Heart left ventricle (tissue), 13 donors: ENCODE data around the gene OR5H1.

Experiments
- CTCF ChIP-seq, 12 donors: fragments of 200-600 bp; sonication (generic) in 4 of 12; IDR thresholded peaks; one replicate each; pipeline versions ENCODE4 v1.5.0 to v1.8.0; 2018 to 2022; ENCODE audit warnings: antibody characterized with exemption in 12 of 12, mild to moderate bottlenecking in 5 of 12
- POLR2A ChIP-seq, 2 donors: fragments of 450-650 bp; IDR thresholded peaks; one replicate each; pipeline ENCODE4 v1.6.1; 2017; ENCODE audit warnings: antibody characterized with exemption in 2 of 2, mild to moderate bottlenecking in 2 of 2, moderate library complexity in 2 of 2
- donor health status: ischemic (EF 13 %, LVEDD 7.1; RV severe dilation, severe dysfunction).
- donor health status: DM: no; HTN: yes; CAD: no.
- donor health status: DM: no; HTN: no; CAD: no.
- donor health status: ischemic (EF 25% LVEDD 6.9; RV normal size, moderate dysfunction).
- donor health status: ischemic (EF 25% LVEDD 5.7; RV mildly dilated, moderate dysfunction).
- donor health status: ischemic (EF 35%, LVEDD 5.7; RV mildly dilated, moderate dysfunction).
- donor health status: nonischemic (EF 11% LVEDD 7.7; RV severe dilation, severe dysfunction).
- donor health status: DM: yes; HTN: yes; CAD: no.
- donor health status: PGD.
- donor health status: ischemic (EF 29% LVEDD 5.4; RV normal size, mild dysfunction).
- donor health status: nonischemic (EF 23%, LVEDD 6.1; RV moderate dilation, normal function).

- TF ChIP-seq CTCF (IDR thresholded peaks at IDR 0.05) (no peak), POLR2A (IDR thresholded peaks at IDR 0.05) (no peak)
These were observed 16.7 kb downstream of the OR5H1 start, which contains the start of gene OR5H14 for GRCh38 chr3:98147179-98147578.
